ENCODE data around the gene KIRREL3.

The KIRREL3 gene

GRCh38 chr11:126519764-126520734, 480.5 kb downstream of the KIRREL3 start:
- DNase-seq, result peak in 2 of 56 donors; percentile 10 to 14

- no peak for DNase-seq
Observed at GRCh38 chr11:126518972-126519690, 481.4 kb downstream of the KIRREL3 start.

- DNase-seq, result no peak
Observed at GRCh38 chr11:126518071-126518971, 482.2 kb downstream of the KIRREL3 start.

DNA sequence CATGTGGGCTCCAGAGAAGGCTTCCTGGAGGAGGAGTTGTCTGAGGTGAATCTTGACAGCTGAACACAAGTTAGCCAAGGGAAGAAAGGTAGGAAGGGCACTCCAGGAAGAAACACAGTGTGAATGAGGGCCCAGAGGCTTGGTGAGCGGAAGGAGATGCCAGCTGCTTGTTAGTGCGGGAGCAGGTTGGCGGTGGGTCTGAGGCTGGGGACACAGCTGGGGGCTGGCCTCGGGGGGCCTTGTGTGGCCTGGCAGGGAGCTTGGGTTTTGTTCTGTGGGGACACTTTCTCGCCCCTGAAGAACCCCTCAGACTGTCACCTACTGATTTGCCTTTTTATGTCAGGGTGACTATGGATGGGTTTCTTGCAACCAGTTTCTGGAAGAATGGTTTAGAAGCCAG, 485.1 kb downstream of the KIRREL3 start:
- DNase-seq, result no peak

- DNase-seq, result no peak
Observed at GRCh38 chr11:126514061-126514693, 486.4 kb downstream of the KIRREL3 start.

GRCh38 chr11:126512741-126513715, 487.5 kb downstream of the KIRREL3 start:
- no peak for DNase-seq

- no peak for DNase-seq
Observed at GRCh38 chr11:126512251-126512650, 488.3 kb downstream of the KIRREL3 start.

GRCh38 chr11:126511475-126512115, 489.0 kb downstream of the KIRREL3 start:
- no peak for DNase-seq

GRCh38 chr11:126510621-126511370, 489.8 kb downstream of the KIRREL3 start:
- DNase-seq, result no peak

- no peak for DNase-seq
Observed at GRCh38 chr11:126507646-126508045, 492.9 kb downstream of the KIRREL3 start.

DNA sequence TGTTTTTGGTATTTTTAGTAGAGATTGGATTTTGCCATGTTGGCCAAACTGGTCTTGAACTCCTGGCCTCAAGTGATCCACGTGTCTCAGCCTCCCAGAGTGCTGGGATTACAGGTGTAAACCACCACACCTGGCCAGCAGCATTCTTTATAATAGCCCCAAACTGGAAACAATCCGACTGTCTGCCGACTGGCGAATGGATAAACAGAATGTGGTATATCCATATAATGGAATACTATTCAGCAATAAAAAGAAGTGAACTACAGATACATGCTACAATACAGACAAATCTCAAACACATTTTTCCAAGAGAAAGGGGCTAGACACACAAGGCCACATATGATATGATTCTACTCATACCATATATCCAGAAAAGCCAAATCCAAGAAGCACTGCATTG, 493.8 kb downstream of the KIRREL3 start:
- DNase-seq, result no peak

GRCh38 chr11:126502982-126503381, 497.6 kb downstream of the KIRREL3 start:
- no peak for DNase-seq

- no peak for DNase-seq
Observed at GRCh38 chr11:126502159-126502558, 498.4 kb downstream of the KIRREL3 start.

GRCh38 chr11:126501641-126502040, 498.9 kb downstream of the KIRREL3 start:
- DNase-seq, result no peak

GRCh38 chr11:126500981-126501380, 499.6 kb downstream of the KIRREL3 start:
- no peak for DNase-seq

GRCh38 chr11:126499131-126499752, 501.3 kb downstream of the KIRREL3 start:
- no peak for DNase-seq

DNA sequence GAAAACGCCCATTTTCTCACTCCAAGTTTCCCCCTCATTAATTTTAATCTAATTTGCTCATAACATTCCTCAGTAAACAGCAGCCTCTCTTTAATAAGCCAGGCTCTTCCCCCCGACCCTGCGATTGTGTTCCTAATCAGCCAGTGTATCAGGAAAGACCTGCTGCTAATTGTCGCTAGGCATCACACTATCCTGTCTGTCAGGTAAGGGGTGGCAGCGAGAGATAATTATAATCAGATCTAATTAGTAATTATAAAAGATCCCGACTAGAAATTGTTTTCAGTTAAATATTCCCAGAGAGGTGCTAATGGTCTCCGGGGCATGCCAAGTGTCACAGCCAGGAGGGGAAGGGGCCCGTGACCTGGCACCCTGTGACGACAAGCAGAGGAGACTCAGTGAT, 502.3 kb downstream of the KIRREL3 start:
- DNase-seq, result no peak

- no peak for DNase-seq
Observed at GRCh38 chr11:126497581-126498122, 502.9 kb downstream of the KIRREL3 start.
